ENCODE measurements around the gene TMBIM6. TPM values are rescaled to one million over a fixed set of nuclear protein-coding genes. Genes with fewer than 3 reads are reported as not detected.

TMBIM6 gene
- polyA plus RNA-seq, 2 of the 4 experiments (the other 2 are of a cell fraction) = 331 to 1,255 TPM

GRCh38 chr12:49793620-49794019, 52.3 kb downstream of the TMBIM6 start:
- Histone ChIP-seq H3K4me1 (no peaks in the 10 kb centered on the region), H3K4me3 (no peak overlapping the region), H3K4me2 (no peak overlapping the region), H3K27ac (no peak overlapping the region), H3K9me3 (no peaks in the 10 kb centered on the region)
- WGBS (ENCODE audit: missing lambda C conversion rate) = 90% methylated on average over 7 of the region's 9 CpGs
- no peak for FAIRE-seq
- no peak for DNase-seq (ENCODE audit: low read depth in 1 of 2, low spot score in 1 of 2)
- ATAC-seq = no peak
- TF ChIP-seq BHLHE40 (IDR thresholded peaks at IDR 0.05; ENCODE audit: low read depth, low read length) (no peak), REST (IDR thresholded peaks at IDR 0.05) (no peak), ATOH8 (CRISPR knock-in tag; IDR thresholded peaks at IDR 0.05; ENCODE audit: low read depth) (no peak), E2F6 (IDR thresholded peaks at IDR 0.05; ENCODE audit: borderline replicate concordance, low read depth) (no peak), HMGXB4 (CRISPR knock-in tag; IDR thresholded peaks at IDR 0.05; ENCODE audit: borderline replicate concordance) (no peak), JUNB (IDR thresholded peaks at IDR 0.05) (no peak), ZSCAN20 (CRISPR knock-in tag; IDR thresholded peaks at IDR 0.05) (no peak), HDAC2 (IDR thresholded peaks at IDR 0.05) (no peak), CBX2 (IDR thresholded peaks at IDR 0.05; ENCODE audit: borderline replicate concordance, low read depth) (no peak), HOXB5 (CRISPR knock-in tag; IDR thresholded peaks at IDR 0.05) (no peak), CEBPB (IDR thresholded peaks at IDR 0.05) (no peak), POLR2AphosphoS2 (conservative IDR thresholded peaks at IDR 0.05; ENCODE audit: low read length) (no peak), SREBF2 (IDR thresholded peaks at IDR 0.05) (no peak), PHF8 (IDR thresholded peaks at IDR 0.05; ENCODE audit: borderline replicate concordance, low read depth) (no peak), EHF (CRISPR knock-in tag; IDR thresholded peaks at IDR 0.05) (no peak), CHD4 (IDR thresholded peaks at IDR 0.05; ENCODE audit: borderline replicate concordance) (no peak), NPAS2 (CRISPR knock-in tag; IDR thresholded peaks at IDR 0.05; ENCODE audit: borderline replicate concordance) (no peak), MAFK (IDR thresholded peaks at IDR 0.05; ENCODE audit: partially characterized antibody) (no peak)
- ChIA-PET CTCF (interaction anchor here (1.7 kb wide), 1 partner anchor 16 kb away, joined by 7 read pairs; no protein-coding TSS in a partner anchor), POLR2A (no interaction called here)

- DNase-seq (ENCODE audit: low read depth in 1 of 2, low spot score in 1 of 2) (no peak), FAIRE-seq (no peak), ATAC-seq (no peak)
- Histone ChIP-seq H3K9me3 (no peaks in the 10 kb centered on the region), H3K4me3 (no peak overlapping the region), H3K4me2 (no peak overlapping the region), H3K4me1 (no peaks in the 10 kb centered on the region), H3K27ac (no peak overlapping the region)
- TF ChIP-seq PBX3 (IDR thresholded peaks at IDR 0.05) (no peak), ESRRA (IDR thresholded peaks at IDR 0.05; ENCODE audit: borderline replicate concordance, low read length) (no peak), POLR2A (IDR thresholded peaks at IDR 0.05; ENCODE audit: low read length) (no peak), MAZ (IDR thresholded peaks at IDR 0.05; ENCODE audit: borderline replicate concordance, low read depth, low read length) (no peak), CBX8 (IDR thresholded peaks at IDR 0.05) (no peak), SREBF2 (IDR thresholded peaks at IDR 0.05) (no peak)
- POLR2A ChIA-PET = no interaction called here
- 93% methylated on average over 5 of the region's 5 CpGs for whole genome bisulfite sequencing (ENCODE audit: missing lambda C conversion rate)
- CTCF ChIA-PET = interaction anchor here (1.3 to 1.7 kb wide), 2 partner anchors 16 to 45 kb away, joined by 5 to 7 read pairs; no protein-coding TSS in a partner anchor
Observed at GRCh38 chr12:49794021-49794420, 52.7 kb downstream of the TMBIM6 start.

Data from A549 (cell line).